Stimulated activated CD8-positive, alpha-beta memory T cell treated with anti-CD3 and anti-CD28 coated beads, Interleukin-12 subunit alpha, Interleukin-12 subunit beta, amount 100 ng/mL, for 1 hour (primary cell): ENCODE data around the gene ABLIM3.

ENCODE experiments used
- DNase-seq: peaks from one replicate; pipeline ENCODE4 v3.0.0-alpha.2; 2020; ENCODE audit warnings: low read depth

ABLIM3 gene

DNA sequence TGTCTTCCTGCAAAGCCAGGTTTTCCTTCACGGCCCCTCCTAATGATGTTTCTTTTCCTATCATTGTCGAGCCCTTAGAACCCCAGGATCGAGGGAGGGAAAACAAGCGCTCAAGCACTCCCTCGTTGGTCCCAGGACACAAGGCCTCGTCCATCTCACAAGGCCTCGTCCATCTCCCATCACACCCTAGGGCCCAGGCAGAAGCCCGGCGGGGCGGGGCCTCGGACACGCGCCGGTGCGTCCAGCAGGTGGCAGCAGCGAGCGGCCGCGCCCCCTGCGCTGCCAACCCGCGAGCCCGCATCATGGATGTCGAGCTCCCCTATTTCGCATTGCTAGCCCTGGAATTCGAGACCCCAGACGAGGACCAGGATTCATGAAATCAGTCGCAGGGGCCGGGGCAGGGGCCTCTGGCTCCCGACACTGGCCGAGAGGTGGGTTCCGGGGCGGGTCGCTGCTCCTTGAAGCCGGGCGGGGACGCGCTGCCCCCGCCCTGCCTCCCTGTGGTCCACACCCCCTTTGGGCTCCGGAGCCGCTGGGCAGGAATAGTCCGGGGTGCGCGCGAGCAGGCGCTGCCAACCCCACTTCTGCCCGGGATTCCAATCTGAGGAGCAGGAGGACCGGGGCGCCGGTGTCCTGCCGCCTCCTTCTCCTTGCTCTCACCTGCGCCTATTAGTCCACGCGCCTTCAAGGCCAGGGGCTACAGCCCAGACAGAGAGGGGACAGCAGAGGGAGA, at the start of gene ABLIM3:
ABLIM3 (plus strand) TSS at position 270 of the 733 bp plus-strand sequence. CDS start 603 bp downstream, outside the sequence.
- peak; percentile 35 for DNase-seq

- DNase-seq = no peak
Observed at GRCh38 chr5:149093625-149094024, 47.7 kb upstream of the ABLIM3 start.

GRCh38 chr5:149094996-149095395, 46.3 kb upstream of the ABLIM3 start:
- DNase-seq = no peak

GRCh38 chr5:149099920-149100319, 41.4 kb upstream of the ABLIM3 start:
- DNase-seq = no peak

DNA sequence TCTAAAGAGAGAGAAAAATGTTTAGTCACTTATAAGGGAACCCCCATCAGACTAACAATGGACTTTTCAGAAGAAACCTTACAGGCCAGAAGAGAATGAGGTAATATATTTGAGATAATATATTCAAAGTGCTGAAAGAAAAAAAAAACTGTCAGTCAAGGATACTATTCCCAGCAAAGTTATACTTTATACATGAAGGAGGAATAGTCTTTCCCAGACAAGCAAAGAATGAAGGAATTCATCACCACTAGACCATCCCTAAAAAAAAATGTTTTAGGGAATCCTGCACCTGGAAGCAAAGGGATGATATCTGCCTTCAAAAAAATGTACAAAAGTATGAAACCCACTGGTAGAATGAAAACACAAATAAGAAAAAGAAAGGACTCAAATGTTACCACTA, 41.0 kb upstream of the ABLIM3 start:
- DNase-seq = no peak

- DNase-seq = no peak
Observed at GRCh38 chr5:149108651-149109280, 32.5 kb upstream of the ABLIM3 start.

- no peak for DNase-seq
Observed at GRCh38 chr5:149110406-149110805, 30.9 kb upstream of the ABLIM3 start.

DNA sequence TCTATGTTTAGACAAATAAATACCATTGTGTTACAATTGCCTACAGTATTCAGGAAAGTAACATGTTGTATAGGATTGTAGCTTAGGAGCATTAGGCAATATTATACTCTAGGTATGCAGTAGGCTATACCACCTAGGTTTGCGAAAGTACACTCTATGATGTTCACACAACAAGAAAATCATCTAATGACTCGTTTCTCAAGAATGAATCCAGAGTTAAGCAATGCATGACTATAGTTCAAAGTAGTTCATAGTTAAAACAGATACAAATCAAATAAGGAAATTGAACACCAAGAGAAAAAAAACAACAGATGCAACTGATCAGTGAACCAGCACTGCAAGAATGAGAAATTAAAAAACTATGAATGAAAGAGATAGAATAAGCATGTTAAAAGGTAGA, 27.6 kb upstream of the ABLIM3 start:
- DNase-seq = no peak

GRCh38 chr5:149114403-149115312, 26.6 kb upstream of the ABLIM3 start:
- DNase-seq = peak; percentile 7

- DNase-seq = no peak
Observed at GRCh38 chr5:149117970-149118369, 23.3 kb upstream of the ABLIM3 start.

DNA sequence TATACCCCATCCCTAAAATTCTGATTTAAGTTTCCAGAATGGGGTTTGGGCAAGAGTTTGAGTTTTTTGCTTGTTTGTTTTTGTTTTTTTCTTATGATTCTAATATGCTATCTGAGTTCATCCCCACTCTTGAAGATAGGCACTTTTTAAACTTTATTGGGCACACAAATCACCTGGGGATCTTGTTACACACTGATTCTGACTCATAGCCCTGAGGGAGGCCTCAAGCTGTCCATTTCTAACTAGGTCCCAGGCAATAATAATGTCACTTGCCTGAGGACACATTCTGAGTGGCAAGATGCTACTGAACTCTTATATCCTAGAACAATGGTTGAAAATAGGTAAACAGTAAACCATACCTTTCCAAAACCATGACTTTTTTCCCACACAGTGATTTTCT, 22.8 kb upstream of the ABLIM3 start:
- DNase-seq = no peak

GRCh38 chr5:149121145-149121544, 20.1 kb upstream of the ABLIM3 start:
- DNase-seq = no peak

- DNase-seq = no peak
Observed at GRCh38 chr5:149123211-149123610, 18.1 kb upstream of the ABLIM3 start.

GRCh38 chr5:149125386-149125891, 15.9 kb upstream of the ABLIM3 start:
- DNase-seq = no peak

- no peak for DNase-seq
Observed at GRCh38 chr5:149126906-149127305, 14.4 kb upstream of the ABLIM3 start.

DNA sequence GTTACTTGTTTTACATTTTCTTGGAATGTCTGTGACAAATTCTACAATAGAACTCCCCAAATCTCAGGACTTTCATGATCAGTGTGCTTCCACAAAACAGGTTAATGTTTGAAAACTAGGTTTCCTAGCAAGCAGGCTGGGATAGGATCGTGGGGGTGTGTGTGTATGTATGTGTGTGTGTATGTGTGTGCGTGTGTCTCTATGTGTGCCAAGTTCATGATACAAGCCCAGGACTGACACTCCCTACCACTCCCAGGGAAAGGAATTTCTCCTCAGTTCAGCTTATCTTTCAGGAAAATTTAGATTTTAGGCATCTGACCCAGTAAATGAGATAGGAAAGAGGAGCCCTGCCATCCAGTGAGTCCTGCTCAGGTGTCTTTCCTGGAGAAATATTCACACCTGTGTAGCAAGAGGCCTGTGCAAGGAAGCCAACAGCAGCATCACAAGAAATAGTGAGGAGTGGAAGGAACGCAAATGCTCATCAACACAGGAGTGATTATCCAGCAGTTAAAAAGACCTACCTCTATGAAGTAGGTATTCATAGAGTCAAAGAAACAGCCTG, 13.8 kb upstream of the ABLIM3 start:
- DNase-seq = no peak

DNA sequence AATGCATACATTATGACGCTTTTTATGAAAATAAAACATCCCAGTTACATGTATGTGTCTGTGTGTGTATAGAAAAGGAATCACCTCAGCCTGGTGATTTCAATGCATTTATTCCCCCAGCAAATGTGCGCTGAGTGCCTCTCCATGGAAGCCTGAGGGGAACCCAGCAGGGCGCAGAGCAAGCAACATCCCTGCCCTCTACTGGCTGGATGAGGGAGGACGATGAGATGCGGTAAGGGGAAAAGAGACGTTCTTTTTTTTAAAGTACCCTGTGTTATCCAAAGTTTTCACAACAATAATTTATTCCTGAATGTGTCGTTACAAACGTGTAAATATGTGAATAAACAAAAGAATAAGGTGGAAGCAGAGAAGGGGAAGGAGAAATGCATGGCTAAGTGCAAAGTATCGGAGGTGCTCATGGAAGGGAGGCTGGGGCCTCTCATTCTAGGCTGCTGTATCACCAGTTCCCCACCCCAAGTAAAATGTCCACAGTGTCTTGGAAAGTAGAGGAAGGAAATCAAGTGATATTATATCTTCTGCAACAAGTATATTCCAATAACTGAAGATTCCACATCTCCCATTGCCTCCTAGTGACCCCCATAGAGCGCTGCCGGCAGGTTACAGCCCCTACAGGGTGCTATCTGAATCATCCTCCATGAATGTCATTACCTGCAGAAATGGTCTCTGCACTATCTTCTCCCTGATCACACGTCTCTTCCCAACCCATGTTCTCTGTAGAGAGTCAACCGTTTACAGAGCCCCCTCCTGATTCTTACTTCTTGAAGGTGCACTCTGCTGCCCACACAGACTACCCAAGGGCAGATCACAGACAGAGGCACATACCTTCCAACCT, 13.0 kb upstream of the ABLIM3 start:
- DNase-seq = no peak

DNA sequence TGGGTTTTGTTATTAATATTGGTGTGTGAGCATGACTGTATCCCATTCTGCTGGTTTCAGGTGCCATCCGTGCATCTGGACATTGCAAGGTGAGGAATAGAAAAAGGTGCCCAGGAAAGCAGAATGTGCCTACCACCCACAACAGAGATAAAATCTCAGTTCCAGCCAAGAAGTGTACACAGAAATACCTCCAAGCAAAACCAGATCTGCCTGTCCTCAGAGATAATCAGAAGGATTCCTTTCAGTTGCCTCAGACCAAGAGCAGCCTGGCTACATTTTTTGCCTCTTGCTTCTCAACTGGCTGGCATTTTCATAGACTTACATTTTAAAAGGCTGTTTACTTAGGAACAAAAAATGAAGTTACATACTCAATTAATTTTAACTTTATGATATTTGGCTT, 12.1 kb upstream of the ABLIM3 start:
- DNase-seq = no peak

GRCh38 chr5:149130121-149130914, 11.0 kb upstream of the ABLIM3 start:
- DNase-seq = no peak

DNA sequence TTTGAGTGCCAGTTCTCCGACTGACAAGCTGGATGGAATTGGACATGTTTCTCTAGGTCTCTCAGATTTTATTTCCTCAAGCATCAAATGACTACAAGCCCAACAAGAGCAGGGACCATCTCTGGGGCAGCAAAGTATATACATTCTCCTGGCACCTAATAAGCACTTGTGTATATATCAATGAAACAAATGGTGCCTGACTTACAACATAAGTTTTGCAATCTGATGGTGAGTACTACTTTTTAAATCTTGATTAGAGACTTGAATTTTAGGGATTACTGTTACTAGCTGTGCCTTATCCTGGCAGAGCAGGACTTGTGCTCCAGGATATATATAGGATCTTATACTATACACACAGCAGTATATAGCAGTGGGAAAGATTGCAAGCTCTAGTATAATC, 8.8 kb upstream of the ABLIM3 start:
- no peak for DNase-seq
